GM19438 (cell line): ENCODE data around the gene ADRM1.

Experiments
- ATAC-seq: cut with Tn5 transposase; IDR thresholded peaks from one replicate; pipeline ENCODE4 v1.9.1; 2021; ENCODE audit warnings: low read depth; ENCODE audit not compliant: unreplicated experiment

The ADRM1 gene

GRCh38 chr20:62322492-62323041 is 19.8 kb downstream of the ADRM1 start:
- ATAC-seq, result no peak

GRCh38 chr20:62323146-62323979 is 20.6 kb downstream of the ADRM1 start:
- no peak for ATAC-seq

- no peak for ATAC-seq
Observed at GRCh38 chr20:62323980-62324906, 21.4 kb downstream of the ADRM1 start.

GRCh38 chr20:62325172-62325905 is 22.5 kb downstream of the ADRM1 start:
- no peak for ATAC-seq

GRCh38 chr20:62326559-62326958 is 23.8 kb downstream of the ADRM1 start:
- ATAC-seq, result no peak

- no peak for ATAC-seq
Observed at GRCh38 chr20:62326959-62327725, 24.3 kb downstream of the ADRM1 start.

- ATAC-seq, result no peak
Observed at GRCh38 chr20:62327726-62328495, 25.1 kb downstream of the ADRM1 start.

GRCh38 chr20:62328684-62329388 is 26.0 kb downstream of the ADRM1 start:
- ATAC-seq, result no peak

- ATAC-seq, result no peak
Observed at GRCh38 chr20:62329389-62330377, 26.9 kb downstream of the ADRM1 start.

GRCh38 chr20:62330576-62331317 is 27.9 kb downstream of the ADRM1 start:
- no peak for ATAC-seq

- ATAC-seq, result no peak
Observed at GRCh38 chr20:62331347-62331746, 28.6 kb downstream of the ADRM1 start.

GRCh38 chr20:62332421-62332820 is 29.6 kb downstream of the ADRM1 start:
- ATAC-seq, result no peak

GRCh38 chr20:62332989-62333819 is 30.4 kb downstream of the ADRM1 start:
- ATAC-seq, result no peak

- no peak for ATAC-seq
Observed at GRCh38 chr20:62333820-62334595, 31.2 kb downstream of the ADRM1 start.

GRCh38 chr20:62334881-62335280 is 32.1 kb downstream of the ADRM1 start:
- ATAC-seq, result no peak
